ENCODE measurements around the gene TPGS1.

Gene TPGS1

GRCh38 chr19:513368-514165, 6.3 kb downstream of the TPGS1 start:
- Histone ChIP-seq H3K27me3 (ENCODE audit: control insufficient read depth, insufficient read depth, low read length) (no peaks in the 10 kb centered on the region), H3K4me2 (ENCODE audit: low read length) (no peak overlapping the region), H3K9me3 (ENCODE audit: control insufficient read depth, low read length) (no peaks in the 10 kb centered on the region), H3K27ac (no peak overlapping the region), H3K36me3 (ENCODE audit: control insufficient read depth, insufficient read depth, low read length) (no peaks in the 10 kb centered on the region), H3K79me2 (peaks cover 9% of the 10 kb centered on the region), H3K4me3 (ENCODE audit: low read depth, low read length) (no peak overlapping the region), H2AFZ (no peak overlapping the region), H3K9ac (no peak overlapping the region), H3K4me1 (no peaks in the 10 kb centered on the region)
- TF ChIP-seq CTCF (IDR thresholded peaks at IDR 0.05): no peak

GRCh38 chr19:514166-514663, 6.9 kb downstream of the TPGS1 start:
- no peak overlapping the region for H3K4me3 ChIP-seq (ENCODE audit: low read depth, low read length)
- H3K79me2 ChIP-seq: peaks cover 7% of the 10 kb centered on the region
- no peak overlapping the region for H3K4me2 ChIP-seq (ENCODE audit: low read length)
- H3K36me3 ChIP-seq (ENCODE audit: control insufficient read depth, insufficient read depth, low read length): no peaks in the 10 kb centered on the region
- no peak overlapping the region for H3K9ac ChIP-seq
- no peaks in the 10 kb centered on the region for H3K27me3 ChIP-seq (ENCODE audit: control insufficient read depth, insufficient read depth, low read length)
- H3K9me3 ChIP-seq (ENCODE audit: control insufficient read depth, low read length): no peaks in the 10 kb centered on the region
- no peak overlapping the region for H2AFZ ChIP-seq
- H3K4me1 ChIP-seq: no peaks in the 10 kb centered on the region
- H3K27ac ChIP-seq: no peak overlapping the region
- no peak for TF ChIP-seq CTCF (IDR thresholded peaks at IDR 0.05)

GRCh38 chr19:517721-518597, 10.7 kb downstream of the TPGS1 start:
- TF ChIP-seq CTCF (IDR thresholded peaks at IDR 0.05): no peak
- H3K36me3 ChIP-seq (ENCODE audit: control insufficient read depth, insufficient read depth, low read length): no peaks in the 10 kb centered on the region
- no peak overlapping the region for H3K27ac ChIP-seq
- no peaks in the 10 kb centered on the region for H3K4me1 ChIP-seq
- H3K9ac ChIP-seq: no peak overlapping the region
- H3K4me2 ChIP-seq (ENCODE audit: low read length): no peak overlapping the region
- no peak overlapping the region for H2AFZ ChIP-seq
- H3K27me3 ChIP-seq (ENCODE audit: control insufficient read depth, insufficient read depth, low read length): no peaks in the 10 kb centered on the region
- peaks cover 7% of the 10 kb centered on the region for H3K79me2 ChIP-seq
- H3K9me3 ChIP-seq (ENCODE audit: control insufficient read depth, low read length): no peaks in the 10 kb centered on the region
- H3K4me3 ChIP-seq (ENCODE audit: low read depth, low read length): no peak overlapping the region

GRCh38 chr19:518598-519231, 11.4 kb downstream of the TPGS1 start:
- Histone ChIP-seq H3K79me2 (peaks cover 7% of the 10 kb centered on the region), H3K27ac (no peak overlapping the region), H3K9me3 (ENCODE audit: control insufficient read depth, low read length) (no peaks in the 10 kb centered on the region), H3K4me1 (no peaks in the 10 kb centered on the region), H3K9ac (no peak overlapping the region), H3K4me3 (ENCODE audit: low read depth, low read length) (no peak overlapping the region), H3K36me3 (ENCODE audit: control insufficient read depth, insufficient read depth, low read length) (no peaks in the 10 kb centered on the region), H3K4me2 (ENCODE audit: low read length) (no peak overlapping the region), H2AFZ (no peak overlapping the region), H3K27me3 (ENCODE audit: control insufficient read depth, insufficient read depth, low read length) (no peaks in the 10 kb centered on the region)
- no peak for TF ChIP-seq CTCF (IDR thresholded peaks at IDR 0.05)

Measured in parathyroid adenoma (tissue), 2 donors.